Measurements from ENCODE around the gene YY1AP1.

- TF ChIP-seq CBX2 (IDR thresholded peaks at IDR 0.05; ENCODE audit: borderline replicate concordance, low read depth) (no peak), CTCF (IDR thresholded peaks at IDR 0.05) (peak; percentile 77), POLR2A (IDR thresholded peaks at IDR 0.05; ENCODE audit: low read length) (no peak), NFE2L2 (conservative IDR thresholded peaks at IDR 0.05; ENCODE audit: low read length) (no peak), RFX5 (IDR thresholded peaks at IDR 0.05) (no peak), EHF (CRISPR knock-in tag; IDR thresholded peaks at IDR 0.05) (no peak), EHMT2 (IDR thresholded peaks at IDR 0.05; ENCODE audit: low read depth) (no peak), ZFP36 (IDR thresholded peaks at IDR 0.05; ENCODE audit: borderline replicate concordance, partially characterized antibody) (no peak), CHD4 (IDR thresholded peaks at IDR 0.05; ENCODE audit: borderline replicate concordance) (no peak), JUNB (IDR thresholded peaks at IDR 0.05) (peak; percentile 26; the same call in 1 of the 2 replicates), JUN (IDR thresholded peaks at IDR 0.05) (peak in 1 of 2 experiments; percentile 23; a peak in 1 of 5 replicates)
These were observed 40.1 kb downstream of the YY1AP1 start for GRCh38 chr1:155648207-155649147.

Measured in A549 (cell line).